GM12878 (cell line): ENCODE measurements around the gene PPARA. TPM values are rescaled to one million over a fixed set of nuclear protein-coding genes. Genes with fewer than 3 reads are reported as not detected.

Source experiments
- ATAC-seq: fragments of 200-7000 bp; cut with Tn5 transposase; 3 replicates; pipeline ENCODE4 v1.9.1; 2020; ENCODE audit warnings: mild to moderate bottlenecking, moderate library complexity
- BruUV-seq: library from RNA; stranded (reverse); fragments of 400-500 nt; replicated peaks from 2 replicates; lab custom pipeline; 2021; lab: Mats Ljungman, UMichigan
- CTCF ChIA-PET: fragments of 300-600 bp; sonication (Branson Sonifier 250); formaldehyde crosslinking; extraction: SDS; loops from one replicate; lab custom pipeline; 2021; ENCODE audit warnings: inconsistent platforms; lab: Yijun Ruan, JAX
- POLR2A ChIA-PET: fragments of 350-600 bp; formaldehyde crosslinking; extraction: SDS; loops from one replicate; lab custom pipeline; 2021; ENCODE audit warnings: inconsistent platforms; lab: Charles Lee
- RAD21 ChIA-PET: fragments of 300-600 bp; sonication (Branson Sonifier 250); formaldehyde crosslinking; loops from one replicate; lab custom pipeline; 2023; ENCODE audit warnings: antibody characterized with exemption; ENCODE audit not compliant: unreplicated experiment; lab: Charles Lee
- SMC1A ChIA-PET: fragments of 300-600 bp; sonication (Branson Sonifier 250); formaldehyde crosslinking; loops from one replicate; lab custom pipeline; 2023; ENCODE audit not compliant: unreplicated experiment, uncharacterized antibody; lab: Charles Lee
- DNase-seq: peaks from one replicate; pipeline ENCODE4 v3.0.0-alpha.2; 2011; ENCODE audit warnings: low read depth, low spot score
- FAIRE-seq: peaks from 3 replicates; lab custom pipeline; 2011; peaks lifted over from hg19 to GRCh38; lab: Jason Lieb, UNC
- H2AFZ ChIP-seq: 2 replicates; pipeline ENCODE4 v1.6.0; 2011; ENCODE audit warnings: low read depth, low read length, control low read depth; ENCODE audit not compliant: control insufficient read depth
- H3K27ac ChIP-seq: 2 replicates; pipeline ENCODE4 v1.5.1; 2011; ENCODE audit warnings: control low read depth; ENCODE audit not compliant: control insufficient read depth, insufficient read depth
- H3K27me3 ChIP-seq, 2 experiments: replicated peaks in 1 of 2; 2 replicates each; pipeline versions ENCODE4 v1.6.0 to v1.6.1; 2011; ENCODE audit warnings: low read length in 1 of 2; ENCODE audit not compliant: control insufficient read depth in 2 of 2, insufficient read depth in 2 of 2
- H3K36me3 ChIP-seq, 2 experiments: 2 replicates each; pipeline ENCODE4 v1.5.1; 2011; ENCODE audit warnings: low read length in 1 of 2; ENCODE audit not compliant: control insufficient read depth in 2 of 2, insufficient read depth in 2 of 2
- H3K4me1 ChIP-seq: 2 replicates; pipeline ENCODE4 v1.6.1; 2011; ENCODE audit warnings: mild to moderate bottlenecking, low read length, moderate library complexity, mixed read lengths; ENCODE audit not compliant: control insufficient read depth, insufficient read depth
- H3K4me2 ChIP-seq: 2 replicates; pipeline ENCODE4 v1.6.0; 2011; ENCODE audit warnings: control low read depth; ENCODE audit not compliant: control insufficient read depth, insufficient read depth
- H3K4me3 ChIP-seq: fragments of 200-600 bp; sonication (generic); 2 replicates; pipeline ENCODE4 v1.5.1; 2016
- H3K79me2 ChIP-seq: 2 replicates; pipeline ENCODE4 v1.6.0; 2011; ENCODE audit warnings: low read length; ENCODE audit not compliant: control insufficient read depth, insufficient read depth
- H3K9ac ChIP-seq: 2 replicates; pipeline ENCODE4 v1.8.0; 2011; ENCODE audit warnings: low read length, control low read depth, mixed read lengths; ENCODE audit not compliant: control insufficient read depth, insufficient read depth
- H3K9me3 ChIP-seq: replicated peaks from 3 replicates; pipeline ENCODE4 v1.5.1; 2011; ENCODE audit warnings: mild to moderate bottlenecking, low read length; ENCODE audit not compliant: control insufficient read depth, insufficient read depth
- H4K20me1 ChIP-seq: 2 replicates; pipeline ENCODE4 v1.6.0; 2011; ENCODE audit not compliant: control insufficient read depth, insufficient read depth
- CEBPB ChIP-seq, 2 experiments: fragments of 150-350 bp in 1 of 2; IDR thresholded peaks; 2 replicates each; pipeline ENCODE4 v1.6.1; 2012 to 2014; ENCODE audit warnings: low read depth in 2 of 2, low read length in 2 of 2, borderline replicate concordance in 1 of 2, inconsistent platforms in 1 of 2
- CTCF ChIP-seq, 3 experiments: IDR thresholded peaks in 2 of 3; conservative IDR thresholded peaks in 1 of 3; 2 replicates each; pipeline ENCODE4 v1.5.1; 2011; ENCODE audit warnings: low read depth in 3 of 3, low read length in 3 of 3, mild to moderate bottlenecking in 3 of 3, control low read depth in 2 of 3, moderate library complexity in 2 of 3, inconsistent platforms in 1 of 3, mixed read lengths in 1 of 3; ENCODE audit not compliant: control insufficient read depth in 2 of 3, insufficient read depth in 1 of 3; ENCODE audit errors: extremely low read depth in 1 of 3
- CUX1 ChIP-seq: IDR thresholded peaks from 2 replicates; pipeline ENCODE4 v1.6.1; 2012; ENCODE audit warnings: improper control_type of control experiment, low read depth, low read length; ENCODE audit not compliant: insufficient replicate concordance
- KDM1A ChIP-seq: fragments of 200-600 bp; sonication (generic); IDR thresholded peaks from 2 replicates; pipeline ENCODE4 v1.6.1; 2016; ENCODE audit warnings: borderline replicate concordance
- MEF2B ChIP-seq: fragments of 450-650 bp; IDR thresholded peaks from 2 replicates; pipeline ENCODE4 v1.6.1; 2018; ENCODE audit warnings: mild to moderate bottlenecking, moderate library complexity; ENCODE audit not compliant: partially characterized antibody, poor library complexity, severe bottlenecking
- NFIC ChIP-seq: IDR thresholded peaks from 2 replicates; pipeline ENCODE4 v1.6.1; 2012; ENCODE audit warnings: low read depth, mild to moderate bottlenecking, inconsistent platforms, low read length, moderate library complexity
- SMAD1 ChIP-seq: fragments of 450-650 bp; IDR thresholded peaks from 2 replicates; pipeline ENCODE4 v1.6.1; 2018; ENCODE audit warnings: mild to moderate bottlenecking, low read depth; ENCODE audit not compliant: partially characterized antibody
- USF2 ChIP-seq: IDR thresholded peaks from 2 replicates; pipeline ENCODE4 v1.6.1; 2011; ENCODE audit warnings: low read depth, low read length, improper control_type of control experiment, borderline replicate concordance
- WGBS: methylation state at CpG from one replicate; pipeline ENCODE4 v1.1.6; 2016; ENCODE audit warnings: low lambda C conversion rate; ENCODE audit not compliant: insufficient replicate concordance, insufficient coverage; ENCODE audit errors: missing lambda C conversion rate; 5-methylcytosine and 5-hydroxymethylcytosine counted together
- in situ Hi-C: fragments of 300-500 bp; cut with MboI; formaldehyde crosslinking; loops from 9 replicates; pipeline ENCODE4 v1.14.3; 2018; ENCODE audit warnings: mixed read lengths
- intact Hi-C: fragments of 100-400 bp; cut with micrococcal nuclease; formaldehyde crosslinking; loops from one replicate; pipeline ENCODE4 v1.14.2; 2022; ENCODE audit not compliant: unreplicated experiment
- polyA plus RNA-seq, 11 experiments: library from polyadenylated mRNA; depleted of rRNA in 4 of 11; unstranded in 6 of 11; stranded (reverse) in 5 of 11; fragments of >200 nt; fragmentation: Nextera tagmentation in 4 of 11; fragmentation: Illumina TruSeq in 1 of 11; extraction: Ambion mirVana in 4 of 11; extraction: Trizol in 1 of 11; gene quantifications; 1 replicate in 1 of 11; 2 replicates in 10 of 11; pipeline versions ENCODE4 v1.2.1 to v1.2.3, GENCODE V29; 2011 to 2016; ENCODE audit warnings: inconsistent platforms in 2 of 11, missing spikeins in 2 of 11, low read depth in 1 of 11
- total RNA-seq, 4 experiments: library from RNA; depleted of rRNA in 3 of 4; stranded (reverse); fragments of >200 nt in 3 of 4; fragmentation: Illumina TruSeq in 1 of 4; extraction: Trizol in 1 of 4; gene quantifications; 2 replicates each; pipeline versions ENCODE4 v1.2.1 to v1.2.3, GENCODE V29; 2013 to 2021

The PPARA gene
- total and polyA plus RNA-seq, 10 of the 15 experiments (the other 5 are each of a cell fraction or from before 2014, with no cell fraction given) = 0.72 to 10.4 (median 4.6) TPM

GRCh38 chr22:46134111-46134705 is 16.1 kb upstream of the PPARA start (continued):
- TF ChIP-seq CUX1 (no peak), USF2 (no peak)
- TF ChIP-seq, all 136 proteins: peak for 0

GRCh38 chr22:46135611-46136485 is 14.5 kb upstream of the PPARA start:
- no peak for FAIRE-seq
- TF ChIP-seq CEBPB (IDR thresholded peaks at IDR 0.05; ENCODE audit: borderline replicate concordance in 1 of 2, low read depth in 2 of 2, low read length in 2 of 2) = no peak
- no peak for TF ChIP-seq SMAD1
- no peak for TF ChIP-seq CTCF (IDR thresholded peaks at IDR 0.05 in 2 of 3, conservative IDR thresholded peaks at IDR 0.05 in 1 of 3; ENCODE audit: control insufficient read depth in 2 of 3, extremely low read depth in 1 of 3, insufficient read depth in 1 of 3, low read depth in 3 of 3, low read length in 3 of 3)
- TF ChIP-seq MEF2B = no peak
- TF ChIP-seq NFIC = no peak
- no peak for TF ChIP-seq KDM1A

More at GRCh38 chr22:46135611-46136485, 14.5 kb upstream of the PPARA start:
- Histone ChIP-seq H3K79me2 (no peaks in the 10 kb centered on the region), H3K4me2 (no peak overlapping the region), H3K36me3 (no peaks in the 10 kb centered on the region), H2AFZ (no peak overlapping the region), H3K9me3 (no peaks in the 10 kb centered on the region), H3K27me3 (no peaks in the 10 kb centered on the region), H3K4me3 (no peak overlapping the region), H3K9ac (no peak overlapping the region), H4K20me1 (no peaks in the 10 kb centered on the region), H3K27ac (no peak overlapping the region), H3K4me1 (no peaks in the 10 kb centered on the region)
- ChIA-PET CTCF (interaction anchor here (0.6 kb wide), 1 partner anchor 296 kb away, joined by 4 read pairs; no protein-coding TSS in a partner anchor), POLR2A (no interaction called here), RAD21 (no interaction called here), SMC1A (no interaction called here)
- in situ Hi-C loops (no loop called here), intact Hi-C loops (no loop called here)
- ATAC-seq = no peak
- no peak for DNase-seq
- 78% methylated on average over 26 of the region's 26 CpGs for WGBS
- no TSS peak for BruUV-seq
